GM18499 (cell line): ENCODE measurements around the gene WNT4.

Source experiments
- ATAC-seq: cut with Tn5 transposase; IDR thresholded peaks from one replicate; pipeline ENCODE4 v1.9.1; 2021; ENCODE audit warnings: moderate number of reproducible peaks; ENCODE audit not compliant: insufficient read depth, unreplicated experiment

The WNT4 gene

GRCh38 chr1:22089787-22090186 lies 53.1 kb downstream of the WNT4 start:
- ATAC-seq: no peak

- ATAC-seq: no peak
These were observed 53.7 kb downstream of the WNT4 start for GRCh38 chr1:22089134-22089571.

- ATAC-seq: no peak
These were observed 54.6 kb downstream of the WNT4 start for GRCh38 chr1:22088331-22088730.

GRCh38 chr1:22080191-22080590 lies 62.7 kb downstream of the WNT4 start:
- no peak for ATAC-seq

- no peak for ATAC-seq
These were observed 64.8 kb downstream of the WNT4 start for GRCh38 chr1:22078133-22078532.

- ATAC-seq: no peak
These were observed 65.2 kb downstream of the WNT4 start for GRCh38 chr1:22077728-22078127.

- ATAC-seq: no peak
These were observed 66.6 kb downstream of the WNT4 start for GRCh38 chr1:22076346-22076745.

- no peak for ATAC-seq
These were observed 67.2 kb downstream of the WNT4 start for GRCh38 chr1:22075718-22076117.

- ATAC-seq: no peak
These were observed 68.1 kb downstream of the WNT4 start for GRCh38 chr1:22074803-22075202.

- no peak for ATAC-seq
These were observed 71.4 kb downstream of the WNT4 start for GRCh38 chr1:22071511-22071910.
